ENCODE measurements around the gene IFNE.
"Not testable (repeated sequence)": the region's sequence is repeated elsewhere in the genome, so short reads cannot be mapped to it uniquely, and the experiment has no call there.

The IFNE gene

GRCh38 chr9:21481470-21482056, 550 bp downstream of the IFNE start:
- DNase-seq, result no peak

- no peak for DNase-seq
Observed at GRCh38 chr9:21479152-21479702, 2.9 kb downstream of the IFNE start.

DNA sequence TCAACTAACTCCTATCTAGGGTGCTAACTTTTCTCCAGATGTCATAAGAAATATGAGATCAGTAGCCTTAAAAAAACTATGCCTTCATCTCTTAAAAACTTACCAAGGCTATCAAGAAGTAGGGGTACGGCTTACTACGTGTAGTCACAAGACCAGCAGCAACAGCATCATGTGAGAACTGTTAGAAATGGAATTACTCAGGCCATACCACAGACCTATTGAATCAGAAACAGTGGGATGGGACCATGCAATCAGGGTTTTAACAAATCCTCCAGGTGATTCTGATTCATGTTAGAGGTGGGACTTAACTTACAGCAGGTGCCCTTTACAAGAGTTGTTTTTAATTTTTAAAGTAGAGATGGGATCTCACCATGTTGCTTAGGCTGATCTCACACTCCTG, 4.6 kb downstream of the IFNE start:
- DNase-seq, result no peak

GRCh38 chr9:21473236-21473635, 8.9 kb downstream of the IFNE start:
- DNase-seq, result no peak

DNA sequence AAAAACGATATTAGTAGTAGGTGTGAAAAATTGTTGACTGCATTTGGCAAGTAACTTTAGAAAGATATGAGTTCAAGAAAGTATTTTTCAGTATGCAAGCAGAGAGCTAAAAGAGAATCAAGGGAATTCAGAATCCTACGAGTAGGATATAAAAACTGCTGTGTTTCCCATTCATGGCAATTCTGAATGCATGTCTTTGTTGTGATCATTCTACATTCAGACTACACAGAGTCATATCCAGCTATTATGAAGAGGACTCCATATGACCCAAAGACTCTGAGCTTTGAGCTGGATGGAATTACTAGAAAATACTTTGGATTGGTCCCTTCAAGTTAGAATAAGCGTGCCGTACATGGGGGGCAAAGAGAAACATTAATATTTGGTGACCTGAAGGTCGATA, 12.0 kb downstream of the IFNE start:
- no peak for DNase-seq

GRCh38 chr9:21465859-21466518, 16.1 kb downstream of the IFNE start:
- DNase-seq, result peak; percentile 6

DNA sequence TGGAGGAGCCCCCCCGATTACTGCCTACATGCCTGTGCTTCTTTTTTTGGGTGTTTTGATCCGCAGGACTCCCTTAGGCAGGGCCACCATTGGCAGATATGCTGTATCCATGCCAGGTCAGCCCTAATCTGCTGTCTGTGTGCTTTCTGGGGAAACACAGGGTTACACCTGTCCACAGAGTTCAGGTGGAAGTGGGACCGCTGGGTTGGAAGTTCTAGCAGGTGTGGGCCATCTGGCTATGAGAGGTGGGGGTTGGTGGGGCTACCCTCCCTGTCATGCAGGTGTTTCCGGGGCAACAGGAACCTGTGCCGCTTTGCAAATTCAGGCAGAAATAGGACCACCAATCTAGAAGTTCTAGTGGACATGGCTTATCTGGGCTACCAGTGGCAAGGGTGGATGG, 17.0 kb downstream of the IFNE start:
- DNase-seq, result no peak

DNA sequence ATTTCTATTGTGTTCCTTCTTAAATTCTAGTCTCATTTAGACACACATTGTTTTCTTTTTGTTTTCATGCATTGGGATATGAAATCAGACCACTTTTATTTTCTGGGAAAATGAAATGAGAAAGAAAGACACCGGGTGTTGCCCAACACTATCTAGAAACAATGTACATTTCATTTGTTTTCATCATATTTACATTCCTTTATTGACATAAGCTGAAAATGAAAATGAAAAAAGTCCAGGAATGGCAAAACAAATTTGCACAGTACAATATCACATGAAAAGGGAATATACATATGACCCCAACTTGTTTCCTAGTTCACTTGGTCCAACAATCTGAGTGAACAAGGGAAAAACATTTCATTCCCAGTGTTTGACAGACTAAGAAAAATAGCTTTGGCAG, 20.7 kb downstream of the IFNE start:
- no peak for DNase-seq

DNA sequence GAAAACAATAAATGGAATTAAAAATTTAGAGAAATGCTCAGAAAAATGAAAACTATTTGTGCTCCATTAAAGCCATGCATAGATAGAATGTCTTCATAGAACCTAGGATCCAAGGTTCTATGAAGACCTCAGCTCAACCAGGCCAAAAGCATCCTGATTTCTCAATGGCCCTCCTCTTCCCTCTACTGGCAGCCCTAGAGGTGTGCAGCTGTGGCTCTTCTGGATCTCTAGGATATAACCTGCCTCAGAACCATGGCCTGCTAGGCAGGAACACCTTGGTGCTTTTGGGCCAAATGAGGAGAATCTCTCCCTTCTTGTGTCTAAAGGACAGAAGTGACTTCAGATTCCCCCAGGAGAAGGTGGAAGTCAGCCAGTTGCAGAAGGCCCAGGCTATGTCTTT, 26.8 kb downstream of the IFNE start:
- DNase-seq, result no peak

- no peak for DNase-seq
Observed at GRCh38 chr9:21454149-21454548, 28.0 kb downstream of the IFNE start.

DNA sequence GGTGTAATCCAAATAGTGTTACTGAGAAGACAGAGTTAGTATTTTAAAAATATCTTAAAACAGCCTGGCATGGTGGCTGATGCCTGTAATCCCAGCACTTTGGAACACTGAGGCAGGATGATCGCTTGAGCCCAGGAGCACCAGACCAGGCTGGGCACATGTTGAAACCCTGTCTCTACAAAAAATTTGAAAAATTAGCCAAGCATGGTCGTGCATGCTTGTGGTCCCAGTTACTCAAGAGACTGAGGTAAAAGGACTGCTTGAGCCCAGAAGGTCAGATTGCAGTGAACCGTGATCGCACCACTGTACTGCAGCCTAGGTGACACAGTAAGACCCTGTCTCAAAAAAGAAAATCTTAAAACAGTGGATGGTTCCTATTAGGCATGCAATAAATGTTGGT, 29.4 kb downstream of the IFNE start:
- no peak for DNase-seq

GRCh38 chr9:21450733-21451394, 31.2 kb downstream of the IFNE start:
- no peak for DNase-seq

DNA sequence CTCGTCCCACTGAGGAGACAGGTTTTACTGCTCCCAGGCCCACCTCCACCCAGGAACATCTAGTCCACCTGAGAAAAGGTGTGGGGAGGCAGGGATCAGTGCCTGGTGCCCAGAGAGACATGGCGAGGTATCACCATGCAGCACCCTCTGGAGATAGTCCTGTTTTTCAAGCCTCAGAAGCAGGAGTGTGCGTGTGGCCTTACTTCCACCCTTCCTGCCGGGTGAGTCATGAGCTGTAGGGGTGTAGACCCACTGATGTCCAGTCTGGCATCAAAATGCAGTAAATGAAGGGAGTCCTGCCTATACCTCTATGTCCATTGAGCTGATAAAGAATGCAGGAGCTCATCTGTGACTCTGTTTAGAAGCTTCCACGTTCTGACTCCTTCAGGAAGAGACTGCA, 32.8 kb downstream of the IFNE start:
- not testable (repeated sequence) for DNase-seq

DNA sequence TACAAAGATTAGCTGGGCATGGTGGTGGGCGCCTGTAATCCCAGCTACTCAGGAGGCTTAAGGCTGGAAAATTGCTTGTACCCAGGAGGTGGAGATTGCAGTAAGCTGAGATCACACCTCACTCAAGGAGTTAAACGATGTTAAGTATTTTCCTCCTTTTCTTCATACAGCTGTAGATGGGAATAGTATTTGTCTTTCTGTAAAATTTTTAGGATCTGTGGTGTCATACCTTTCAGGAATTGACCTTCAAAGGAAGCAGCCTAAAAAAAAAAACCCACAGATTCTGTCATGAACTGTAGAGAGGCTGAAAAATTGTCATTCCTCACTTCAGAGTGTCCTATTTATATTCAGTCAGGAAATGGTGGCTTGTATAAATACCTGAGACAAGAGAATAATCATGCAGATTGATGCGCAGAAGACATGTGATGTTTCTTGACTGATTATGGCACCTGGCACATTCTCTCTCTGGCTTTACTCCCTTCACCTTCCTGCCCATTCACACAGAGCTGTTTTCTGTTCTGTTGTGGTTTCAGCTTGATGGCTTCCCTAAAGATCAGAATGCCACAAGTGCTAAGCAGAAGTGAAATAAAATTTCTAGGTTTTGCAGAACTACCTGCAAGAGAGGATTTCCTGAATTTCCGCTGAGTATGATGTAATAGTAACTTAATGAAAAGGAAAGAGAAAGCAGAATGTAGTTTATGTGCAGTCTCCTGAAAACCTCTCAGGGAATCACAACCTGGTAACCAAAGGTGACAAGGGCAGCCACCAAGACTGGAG, 38.1 kb downstream of the IFNE start:
- no peak for DNase-seq

DNA sequence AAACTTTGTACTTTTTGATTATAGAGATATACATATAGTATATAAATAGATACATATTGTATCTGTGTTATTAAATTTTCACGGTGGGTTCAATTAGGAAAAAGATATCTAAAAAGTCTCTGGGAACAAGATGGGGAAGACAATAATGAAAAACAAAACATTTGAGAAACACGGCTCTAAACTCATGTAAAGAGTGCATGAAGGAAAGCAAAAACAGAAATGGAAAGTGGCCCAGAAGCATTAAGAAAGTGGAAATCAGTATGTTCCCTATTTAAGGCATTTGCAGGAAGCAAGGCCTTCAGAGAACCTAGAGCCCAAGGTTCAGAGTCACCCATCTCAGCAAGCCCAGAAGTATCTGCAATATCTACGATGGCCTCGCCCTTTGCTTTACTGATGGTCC, 42.0 kb downstream of the IFNE start, which contains the start of gene IFNA1:
TSS of gene IFNA1 (plus strand) at position 301 of the 400 bp plus-strand sequence. CDS start at position 370, 69 bp downstream.
- DNase-seq, result no peak

DNA sequence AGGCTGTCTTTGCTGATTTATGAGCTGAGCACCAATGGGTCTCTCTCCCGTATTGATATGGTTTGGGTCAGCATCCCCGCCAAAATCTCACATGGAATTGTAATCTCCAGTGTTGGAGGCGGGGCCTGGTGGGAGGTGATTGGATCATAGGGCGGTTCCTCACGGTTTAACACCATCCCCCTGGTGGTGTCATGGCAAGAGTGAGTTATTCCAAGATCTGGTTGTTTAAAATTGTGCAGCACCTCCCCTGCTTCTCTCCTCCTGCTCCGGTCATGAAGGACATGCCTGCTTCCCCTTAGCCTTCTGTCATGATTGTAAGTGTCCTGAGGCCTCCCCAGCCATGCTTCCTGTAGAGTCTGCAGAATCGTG, 47.1 kb downstream of the IFNE start:
- DNase-seq, result not testable (repeated sequence)

DNA sequence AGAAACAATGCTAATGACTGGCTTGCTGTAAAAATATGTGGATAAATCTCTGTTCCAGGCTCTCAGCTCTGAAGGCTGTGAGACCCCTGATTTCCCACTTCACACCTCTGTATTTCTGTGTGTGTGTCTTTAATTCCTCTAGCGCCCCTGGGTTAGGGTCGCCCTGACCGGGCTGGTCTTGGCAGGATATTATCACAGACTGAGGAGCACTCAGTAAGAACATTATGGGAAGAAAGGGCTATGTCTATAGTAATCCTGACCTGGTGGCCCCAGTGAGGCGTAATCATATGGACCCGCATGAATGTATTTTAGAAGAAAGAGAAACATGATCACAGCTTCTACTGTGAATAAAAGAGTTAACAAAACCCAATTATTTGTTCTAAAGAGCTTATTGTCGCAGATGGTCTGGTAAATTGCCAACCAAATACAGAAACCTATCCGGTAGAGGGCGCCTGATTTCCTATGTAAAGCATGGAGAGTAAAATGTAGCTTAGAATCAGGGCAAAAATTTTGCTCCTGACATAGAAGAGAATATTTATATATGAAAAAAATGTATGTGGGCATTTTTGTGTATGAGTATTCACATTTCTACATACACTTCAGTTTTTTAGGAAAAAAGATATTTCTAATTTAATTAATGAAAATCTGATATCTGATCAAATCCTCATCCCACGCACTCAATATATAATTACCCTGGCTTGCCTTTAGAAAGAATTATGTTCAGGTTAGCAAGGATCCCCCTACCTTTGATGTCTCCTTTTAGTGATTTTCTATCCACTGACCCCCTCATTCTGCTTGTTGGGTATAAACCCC, 47.7 kb downstream of the IFNE start:
- no peak for DNase-seq

DNA sequence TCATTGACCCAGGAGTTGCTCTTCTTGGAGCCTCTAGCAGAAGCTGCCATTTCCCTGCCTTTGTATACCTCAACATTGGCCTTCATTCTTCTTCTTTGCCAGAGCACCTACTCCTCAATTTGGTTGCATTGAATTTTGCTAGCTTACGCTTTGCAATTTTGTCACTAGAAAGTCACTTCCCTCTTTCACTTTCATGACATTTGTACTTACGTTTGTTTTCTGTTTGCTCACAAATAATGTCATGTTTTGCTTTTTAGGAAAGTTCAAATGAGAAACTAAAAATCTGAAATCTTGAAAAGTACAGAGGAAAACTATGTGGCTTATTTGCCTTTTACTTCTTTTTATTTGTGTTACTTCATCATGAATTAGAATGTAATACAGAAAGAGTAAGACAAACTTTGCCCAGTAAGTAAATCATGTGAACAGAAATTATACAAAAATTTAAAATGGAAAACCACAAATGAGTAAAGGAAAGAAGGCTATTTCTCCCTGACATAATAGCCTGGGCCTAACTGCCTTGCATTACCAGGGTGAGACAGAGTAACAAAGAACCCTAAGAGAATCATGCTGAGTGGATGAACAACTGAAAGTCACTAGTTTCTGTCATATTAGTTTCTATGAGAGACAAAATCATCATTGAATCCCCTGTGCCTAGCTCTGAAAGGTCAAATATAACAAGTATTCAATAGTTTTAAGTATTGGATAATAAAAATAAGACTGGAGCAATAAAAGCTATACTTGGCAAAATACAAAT, 49.3 kb downstream of the IFNE start:
- no peak for DNase-seq
